Daoy (cell line): ENCODE data around the gene DHRS3. TPM values are rescaled to one million over a fixed set of nuclear protein-coding genes. Genes with fewer than 3 reads are reported as not detected.
A peak's percentile ranks its signal among the peaks of the same experiment; 100 is the strongest.
"Not testable (repeated sequence)": the region's sequence is repeated elsewhere in the genome, so short reads cannot be mapped to it uniquely, and the experiment has no call there.

Experiments used
- DNase-seq: peaks from one replicate; pipeline ENCODE4 v3.0.0-alpha.2; 2015; ENCODE audit warnings: low read depth
- total RNA-seq: library from RNA; depleted of rRNA; stranded (reverse); fragments of >200 nt; shearing (Covaris generic); gene quantifications from 2 replicates; pipeline ENCODE4 v1.2.3, GENCODE V29; 2014

Gene DHRS3
- total RNA-seq, 1 experiment from 2014 or later = 45.8 TPM

DNA sequence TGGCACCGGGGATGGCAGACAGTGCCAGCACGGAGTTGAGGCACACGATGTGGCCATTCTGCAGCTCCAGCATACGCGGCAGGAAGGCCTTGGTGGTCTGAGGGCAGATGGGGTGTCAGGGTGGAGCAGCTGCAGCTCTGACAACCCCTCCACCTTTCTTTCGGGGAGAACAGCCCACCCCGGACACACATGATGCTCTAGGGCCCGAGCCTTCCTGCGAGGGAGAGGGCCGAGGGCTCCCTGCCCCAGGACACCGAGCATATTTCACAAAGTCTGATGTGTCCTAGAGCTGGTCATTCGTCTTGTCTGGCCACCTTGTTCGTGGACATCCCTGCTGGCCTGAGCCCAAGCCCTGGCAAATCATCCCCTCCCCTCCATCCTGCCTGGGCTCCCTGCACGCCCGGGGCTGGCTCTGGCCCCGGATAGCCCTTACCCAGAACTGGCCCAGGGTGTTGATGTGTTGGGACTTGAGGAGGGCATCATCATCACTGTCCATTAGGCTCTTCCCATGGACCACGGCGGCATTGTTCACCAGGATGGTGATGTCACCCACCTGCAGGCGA, 39.1 kb downstream of the DHRS3 start:
- DNase-seq = no peak

DNA sequence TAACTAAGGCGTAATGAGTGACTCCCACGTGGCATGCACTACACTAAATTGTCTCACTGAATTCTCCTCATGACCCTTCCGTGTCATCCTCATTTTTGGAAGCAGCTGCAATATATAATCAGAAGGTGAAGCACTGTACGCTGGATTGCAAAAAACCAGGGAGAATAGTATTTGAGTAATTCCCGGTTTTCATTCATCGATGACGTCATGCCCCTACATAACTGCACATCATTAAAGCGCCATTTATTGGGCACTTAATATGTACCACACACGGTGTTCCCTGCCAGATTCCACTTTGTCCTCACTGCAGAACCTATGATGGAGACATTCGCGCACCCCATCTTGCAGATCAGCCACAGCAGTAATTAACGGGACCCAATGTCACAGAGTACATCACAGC, 41.0 kb downstream of the DHRS3 start:
- DNase-seq = no peak

DNA sequence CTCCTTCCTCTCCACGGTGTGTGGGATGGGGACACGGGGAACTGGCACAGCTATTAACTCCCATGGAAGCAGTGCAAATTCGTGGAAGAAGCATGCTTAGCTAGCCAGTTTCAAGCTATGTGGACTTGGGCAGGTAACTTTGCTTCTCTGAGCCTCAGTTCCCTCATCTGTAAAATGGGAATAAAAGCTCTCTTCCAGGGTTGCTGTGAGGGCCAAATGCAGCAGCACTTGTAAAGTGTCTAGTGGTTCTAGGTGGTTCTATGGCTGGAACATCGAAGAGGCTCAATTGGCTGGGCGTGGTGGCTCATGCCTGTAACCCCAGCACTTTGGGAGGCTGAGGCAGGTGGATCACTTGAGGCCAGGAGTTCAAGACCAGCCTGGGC, 43.3 kb downstream of the DHRS3 start:
- DNase-seq = no peak

DNA sequence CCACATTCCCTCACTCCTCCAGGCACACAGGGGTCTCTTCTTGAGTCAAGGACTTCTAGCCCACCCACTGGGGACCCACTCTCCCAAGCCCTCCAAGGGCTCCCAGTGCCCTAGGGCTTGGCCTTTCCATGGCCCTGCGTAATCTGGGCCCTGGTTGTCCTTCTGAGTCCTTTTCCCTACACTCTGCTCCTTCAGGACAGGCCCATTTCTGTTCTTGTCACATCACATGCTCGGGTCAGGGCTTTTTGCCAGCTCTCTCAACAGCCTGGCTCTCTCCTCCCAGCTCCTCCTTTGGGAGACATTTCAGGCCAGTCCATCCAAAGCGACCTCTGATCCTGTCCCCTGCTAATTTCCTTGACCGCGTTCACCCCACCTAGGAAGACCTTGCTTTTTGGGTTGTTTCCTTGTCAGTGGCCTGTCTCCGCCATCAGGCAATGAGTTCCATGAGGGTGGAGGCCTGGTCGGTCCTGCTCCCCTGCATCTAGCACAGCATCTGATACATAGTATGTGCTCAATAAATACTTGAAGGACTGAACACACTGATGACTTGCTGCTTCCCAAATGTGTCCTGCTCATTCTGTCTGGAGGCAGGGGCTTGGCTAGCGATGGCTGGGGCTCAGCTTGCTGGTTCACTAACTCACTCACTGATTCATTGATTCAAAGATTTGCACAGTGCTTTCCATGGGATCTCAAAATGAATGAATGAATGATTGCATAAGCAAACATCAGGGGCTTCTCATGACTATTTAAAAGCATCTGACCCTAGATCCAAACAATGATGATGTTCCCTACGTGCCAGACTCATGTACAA, 44.8 kb downstream of the DHRS3 start:
- DNase-seq = no peak

DNA sequence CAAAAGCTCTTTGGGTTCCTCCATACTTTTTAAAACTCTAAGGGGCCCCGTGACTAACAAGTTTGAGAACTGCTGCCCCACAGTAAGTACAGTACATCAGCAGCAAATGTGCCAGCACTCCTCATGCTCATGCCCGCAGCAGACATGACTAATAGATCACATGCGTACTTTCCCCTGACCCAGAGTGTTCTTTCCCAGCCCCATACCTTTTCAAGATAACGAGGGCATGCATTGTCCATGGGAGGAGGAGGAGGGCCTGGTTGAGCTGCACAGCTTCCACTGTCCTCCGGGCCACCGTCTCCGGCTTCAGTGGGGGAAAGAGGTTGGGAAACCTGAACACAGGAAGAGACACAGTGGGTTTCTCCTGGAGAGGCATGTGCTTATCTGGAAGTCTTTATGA, 45.5 kb downstream of the DHRS3 start:
- peak; percentile 55 for DNase-seq

DNA sequence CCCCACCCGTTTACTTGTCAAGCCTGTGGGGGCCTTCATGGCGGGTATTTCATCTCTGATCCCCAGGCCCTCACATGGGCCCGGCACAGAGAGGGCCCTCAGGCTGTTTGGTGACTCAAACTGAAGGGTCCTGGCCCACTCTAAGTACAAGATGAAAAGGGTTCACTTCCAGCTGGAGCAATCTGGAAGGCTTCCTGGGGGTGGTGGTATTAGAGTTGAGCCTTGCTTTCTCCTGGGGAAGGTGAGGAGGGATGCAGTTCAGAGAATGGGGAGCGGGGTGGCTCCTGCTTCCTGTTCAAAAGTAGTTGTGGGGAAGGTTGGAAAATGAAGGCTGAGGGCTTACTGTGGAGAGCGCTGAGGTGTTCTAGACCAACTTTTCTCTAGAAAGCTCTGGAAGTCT, 47.7 kb downstream of the DHRS3 start:
- DNase-seq = no peak

DNA sequence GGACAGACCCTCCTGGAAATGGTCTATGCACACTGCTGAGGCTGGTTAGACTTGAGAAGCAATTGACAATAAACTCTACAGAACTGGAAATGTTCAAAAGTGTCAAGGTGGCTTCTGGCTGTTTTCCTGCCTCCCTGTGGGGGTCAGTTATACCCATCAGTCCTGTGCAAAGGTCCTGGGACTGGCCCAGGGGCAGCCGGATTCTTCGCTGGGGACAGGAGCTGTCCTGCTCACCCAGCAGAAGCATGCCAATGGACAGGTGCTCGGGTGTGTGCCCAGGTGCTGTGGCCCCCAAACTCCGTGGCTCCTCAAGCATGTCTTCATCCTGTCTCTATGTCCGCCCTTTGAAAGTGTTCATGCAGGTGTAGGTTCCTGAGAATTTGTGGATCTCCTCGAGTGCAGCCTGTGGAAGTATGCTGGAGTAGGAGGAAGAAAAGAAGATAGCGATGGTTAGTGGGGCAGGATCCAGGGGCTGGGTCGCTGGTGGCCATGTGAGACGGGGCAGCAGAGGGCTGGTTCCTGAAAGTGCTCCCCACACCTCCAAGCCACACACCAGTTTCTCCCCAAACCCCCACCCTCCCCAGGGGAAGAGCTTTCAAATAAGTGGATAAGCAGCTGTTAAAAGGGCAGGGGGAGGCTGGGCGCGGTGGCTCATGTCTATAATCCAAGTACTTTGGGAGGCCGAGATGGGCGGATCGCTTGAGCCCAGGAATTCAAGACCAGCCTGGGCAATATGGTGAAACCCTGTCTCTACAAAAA, 49.8 kb downstream of the DHRS3 start:
- DNase-seq = no peak

DNA sequence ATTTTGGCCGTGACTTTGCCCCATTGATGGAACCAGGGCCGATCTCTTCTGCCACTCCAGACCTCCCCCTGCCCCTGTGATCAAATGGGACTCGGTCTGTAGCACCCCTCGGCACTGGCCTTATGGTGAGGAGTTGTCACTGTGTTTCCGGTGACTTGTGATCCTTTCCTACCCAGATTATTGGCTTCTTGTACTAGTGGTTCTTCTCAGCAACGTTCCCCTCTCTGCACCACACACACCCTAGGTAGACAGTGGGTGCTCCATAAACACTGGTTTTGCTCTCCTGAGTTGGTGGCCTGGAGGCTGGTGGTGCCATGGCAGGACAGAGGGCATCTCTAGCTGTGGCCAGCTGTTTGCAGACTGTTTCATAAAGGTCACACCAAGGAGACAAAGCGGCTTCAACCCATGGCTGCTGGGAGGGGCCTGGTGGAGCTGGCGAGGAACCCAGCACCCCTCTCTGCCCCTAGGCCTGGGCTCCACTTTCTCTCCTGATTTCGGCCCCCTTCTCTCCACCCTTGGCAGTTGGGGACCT, 50.7 kb downstream of the DHRS3 start:
- DNase-seq = no peak

DNA sequence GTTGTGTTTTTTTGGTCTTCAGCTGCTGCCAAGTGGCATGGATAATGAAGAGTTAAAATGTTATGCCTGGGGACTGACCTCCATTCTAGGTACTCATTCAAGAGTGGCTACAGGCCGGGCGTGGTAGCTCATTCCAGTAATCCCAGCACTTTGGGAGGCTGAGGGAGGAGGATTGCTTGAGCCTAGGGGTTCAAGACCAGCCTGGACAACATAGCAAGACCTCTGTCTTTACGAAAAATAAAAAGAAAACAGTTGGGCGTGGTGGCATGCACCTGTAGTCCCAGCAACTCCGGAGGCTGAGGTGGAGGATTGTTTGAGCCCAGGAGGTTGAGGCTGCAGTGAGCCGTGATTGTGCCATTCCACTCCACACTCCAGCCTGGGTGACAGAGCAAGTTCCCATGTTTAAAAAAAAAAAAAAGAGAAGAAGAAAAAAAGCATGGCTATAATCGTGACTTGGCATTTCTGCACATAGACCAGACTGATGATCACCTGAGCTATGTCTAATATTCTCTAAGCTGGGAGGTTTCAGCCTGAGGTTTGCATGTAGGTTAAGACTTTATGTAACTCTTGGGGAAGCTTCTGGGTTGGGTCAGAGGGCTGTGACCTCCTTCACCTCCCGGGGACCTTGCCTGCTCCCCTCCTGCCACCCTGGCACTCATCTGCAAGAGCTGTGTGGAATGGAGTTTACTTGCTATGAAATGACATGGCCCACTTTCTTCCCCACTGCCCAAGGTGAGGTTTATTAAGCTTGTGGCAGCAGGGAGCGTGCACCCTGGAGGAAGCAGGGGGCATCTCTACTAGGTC, 51.3 kb downstream of the DHRS3 start:
- DNase-seq = no peak

DNA sequence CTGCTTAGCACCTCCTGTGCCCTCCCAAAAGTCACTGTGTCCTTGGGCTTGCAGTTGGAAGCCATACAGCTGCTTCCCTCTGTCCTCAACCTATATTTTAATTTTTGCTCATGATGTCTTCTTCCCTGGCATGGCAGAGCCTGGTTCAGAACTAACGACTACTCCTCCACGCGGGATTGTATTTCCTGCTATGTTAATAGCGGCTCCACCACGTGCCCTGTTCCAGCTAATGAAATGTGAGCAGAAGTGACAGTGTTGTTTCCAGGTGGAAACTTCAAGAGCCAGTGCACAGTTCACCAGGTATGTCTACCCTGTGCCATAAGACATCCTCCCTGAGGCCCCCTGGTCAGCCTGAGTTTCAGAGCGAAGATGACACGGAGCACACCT, 52.1 kb downstream of the DHRS3 start:
- DNase-seq = no peak

DNA sequence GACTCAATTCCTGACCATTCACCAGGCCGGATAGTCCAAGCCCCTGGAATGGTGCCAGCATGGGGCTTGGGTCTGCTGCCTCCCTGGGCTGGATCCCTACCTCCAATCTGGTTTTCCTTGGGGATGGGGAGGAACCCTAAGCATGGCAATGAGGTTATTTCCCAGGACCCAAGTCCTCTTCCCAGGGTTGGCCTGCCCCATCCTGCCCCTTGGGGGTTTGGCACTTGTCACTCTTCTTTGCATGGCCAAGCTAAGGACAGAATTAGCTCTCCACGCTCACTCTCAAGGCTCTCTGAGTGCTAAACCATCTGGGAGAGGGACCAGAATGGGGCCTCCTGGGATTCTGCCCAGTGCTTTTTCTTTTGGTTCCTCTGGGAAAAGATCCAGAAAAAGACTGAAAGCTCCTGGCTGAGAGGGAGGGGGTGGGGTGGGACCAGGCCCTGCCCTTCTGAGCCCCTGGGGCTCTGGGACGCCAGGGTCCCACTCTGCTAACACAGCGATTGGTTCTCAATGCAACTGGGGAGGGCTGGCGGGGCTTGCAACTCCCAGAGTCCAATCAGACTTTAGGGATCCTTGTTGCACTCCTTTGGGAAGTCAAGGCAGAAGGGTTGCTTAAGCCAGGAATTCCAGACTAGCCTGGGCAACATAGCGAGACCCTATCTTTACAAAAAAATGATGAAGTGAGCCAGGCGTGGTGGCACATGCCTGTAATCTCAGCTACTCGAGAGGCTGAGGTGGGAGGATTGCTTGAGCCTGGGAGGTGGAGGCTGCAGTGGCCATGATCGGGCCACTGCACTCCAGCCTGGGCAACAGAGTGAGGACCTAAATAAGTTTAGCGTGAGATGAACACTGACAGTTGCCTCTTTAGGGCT, 52.7 kb downstream of the DHRS3 start:
- no peak for DNase-seq

DNA sequence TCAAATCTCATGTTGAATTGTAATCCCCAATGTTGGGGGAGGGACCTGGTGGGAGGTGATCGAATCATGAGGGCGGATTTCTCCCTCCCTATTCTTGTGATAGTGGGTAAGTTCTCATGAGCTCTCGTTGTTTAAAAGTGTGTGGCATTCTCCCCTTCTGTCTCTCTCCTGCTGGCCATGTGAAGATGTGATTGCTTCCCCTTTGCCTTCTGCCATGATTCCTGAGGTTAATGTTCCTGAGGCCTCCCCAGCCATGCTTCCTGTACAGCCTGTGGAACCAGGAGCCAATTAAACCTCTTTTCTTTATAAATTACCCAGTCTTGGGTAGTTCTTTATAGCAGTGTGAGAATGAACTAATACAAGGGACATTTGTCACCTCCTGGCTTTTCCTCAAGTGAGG, 53.8 kb downstream of the DHRS3 start:
- not testable (repeated sequence) for DNase-seq

DNA sequence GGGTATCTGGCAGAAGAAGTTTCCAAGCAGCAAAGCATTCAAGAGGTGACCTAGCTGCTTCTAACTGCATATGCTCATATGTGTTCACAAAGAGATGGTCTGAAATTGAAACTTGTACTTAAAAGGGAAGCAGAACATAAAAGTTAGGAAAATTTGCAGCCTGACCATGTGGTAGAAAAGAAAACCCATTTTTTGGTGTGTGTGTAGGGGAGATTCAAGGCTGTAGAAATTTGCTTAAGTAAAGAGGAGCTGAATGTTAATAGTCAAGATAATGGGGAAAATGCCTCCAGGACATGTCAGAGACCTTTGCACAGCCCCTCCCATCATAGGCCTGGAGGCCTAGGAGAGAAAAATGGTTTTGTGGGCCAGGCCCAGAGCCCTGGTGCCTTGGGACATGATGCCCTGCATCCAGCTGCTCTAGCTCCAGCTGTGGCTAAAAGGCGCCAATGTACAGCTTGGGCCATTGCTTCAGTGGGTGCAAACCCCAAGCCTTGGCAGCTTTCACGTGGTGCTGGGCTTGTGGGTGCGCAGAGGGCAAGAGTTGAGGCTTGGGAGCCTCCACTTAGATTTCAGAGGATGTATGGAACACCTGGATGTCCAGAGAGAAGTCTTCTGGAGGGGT, 54.9 kb downstream of the DHRS3 start:
- DNase-seq = no peak

DNA sequence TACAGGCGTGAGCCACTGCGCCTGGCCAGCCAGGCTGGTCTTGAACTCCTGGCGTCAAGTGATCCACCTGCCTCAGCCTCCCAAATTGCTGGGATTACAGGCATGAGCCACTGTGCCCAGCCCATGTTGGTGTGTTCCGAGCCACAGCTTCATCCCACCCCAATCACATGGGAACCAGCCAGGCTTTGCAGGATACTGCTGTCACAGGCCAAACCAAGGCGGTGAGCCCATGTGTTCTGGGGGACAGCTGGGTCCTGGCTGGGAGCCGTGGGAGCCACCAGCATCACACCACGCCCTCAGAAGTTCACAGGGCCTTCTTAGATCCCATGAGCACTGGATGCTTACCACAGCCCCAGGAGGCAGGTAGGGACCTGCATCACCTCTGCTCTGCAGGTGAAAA, 56.9 kb downstream of the DHRS3 start:
- no peak for DNase-seq

DNA sequence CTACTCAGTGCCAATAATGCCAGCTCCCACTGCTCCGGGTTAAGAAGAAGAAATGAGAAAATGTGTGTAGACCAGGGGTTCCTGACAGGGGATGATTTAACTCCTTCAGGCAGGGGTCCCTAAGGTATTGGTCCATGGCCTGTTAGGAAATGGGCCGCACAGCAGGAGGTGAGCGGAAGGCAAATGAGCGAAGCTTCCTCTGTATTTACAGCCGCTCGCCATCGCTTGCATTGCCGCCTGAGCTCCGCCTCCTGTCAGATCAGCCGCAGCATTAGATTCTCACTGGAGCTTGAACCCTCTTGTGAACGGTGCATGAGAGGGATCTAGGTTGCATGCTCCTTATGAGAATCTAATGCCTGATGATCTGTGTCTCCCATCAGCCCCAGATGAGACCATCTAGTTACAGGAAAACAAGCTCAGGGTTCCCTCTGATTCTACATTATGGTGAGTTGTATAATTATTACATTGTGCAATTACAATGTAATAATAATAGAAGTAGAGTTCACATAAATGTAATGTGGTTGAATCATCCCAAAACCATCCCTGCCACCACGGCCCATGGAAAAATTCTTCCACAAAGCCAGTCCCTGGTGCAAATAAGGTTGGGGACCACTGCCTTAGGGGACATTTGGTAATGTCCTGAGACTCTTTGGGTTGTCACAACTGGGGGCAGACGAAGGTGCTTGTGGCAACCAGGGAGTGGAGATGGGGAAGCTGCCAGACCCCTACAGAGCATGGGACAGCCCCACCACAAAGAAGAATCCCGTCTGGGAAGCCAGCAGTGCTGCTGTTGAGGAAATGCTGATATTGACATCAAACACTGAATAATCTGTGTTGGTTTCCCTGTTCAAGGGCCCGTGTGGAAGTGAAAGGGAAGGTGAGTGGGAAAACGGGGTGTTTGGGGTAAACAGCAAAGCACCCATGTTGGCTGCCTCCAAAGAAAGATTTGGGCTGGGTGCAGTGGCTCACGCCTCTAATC, 60.8 kb downstream of the DHRS3 start:
- DNase-seq = no peak

DNA sequence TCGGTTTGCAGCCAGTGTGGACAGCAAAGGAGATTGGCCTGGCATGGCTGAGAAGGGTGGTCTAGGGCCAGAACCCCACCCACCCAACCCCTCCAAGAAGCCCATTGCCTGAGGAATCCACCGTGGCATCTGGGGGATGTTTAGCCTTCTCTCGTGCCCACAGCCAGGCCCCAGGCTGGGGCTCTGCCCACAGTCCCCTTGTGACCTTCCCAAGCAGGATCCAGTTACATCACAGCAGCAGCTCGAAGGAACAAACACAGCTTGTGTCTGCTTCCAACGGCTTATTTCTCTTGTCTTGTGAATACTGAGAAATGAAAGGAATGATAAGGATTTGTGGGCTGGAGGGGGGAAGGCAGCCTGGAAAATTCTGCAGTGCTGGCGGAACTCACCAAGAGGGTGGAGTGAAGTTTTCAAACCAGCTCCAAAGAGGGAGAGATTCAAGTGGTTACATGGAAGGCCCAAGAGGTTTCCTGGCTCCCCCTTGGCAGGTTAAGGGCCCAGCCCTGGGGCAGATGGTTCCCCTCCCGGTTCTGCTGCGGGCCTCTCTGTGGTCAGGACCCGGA, 61.6 kb downstream of the DHRS3 start:
- DNase-seq = peak; percentile 53

DNA sequence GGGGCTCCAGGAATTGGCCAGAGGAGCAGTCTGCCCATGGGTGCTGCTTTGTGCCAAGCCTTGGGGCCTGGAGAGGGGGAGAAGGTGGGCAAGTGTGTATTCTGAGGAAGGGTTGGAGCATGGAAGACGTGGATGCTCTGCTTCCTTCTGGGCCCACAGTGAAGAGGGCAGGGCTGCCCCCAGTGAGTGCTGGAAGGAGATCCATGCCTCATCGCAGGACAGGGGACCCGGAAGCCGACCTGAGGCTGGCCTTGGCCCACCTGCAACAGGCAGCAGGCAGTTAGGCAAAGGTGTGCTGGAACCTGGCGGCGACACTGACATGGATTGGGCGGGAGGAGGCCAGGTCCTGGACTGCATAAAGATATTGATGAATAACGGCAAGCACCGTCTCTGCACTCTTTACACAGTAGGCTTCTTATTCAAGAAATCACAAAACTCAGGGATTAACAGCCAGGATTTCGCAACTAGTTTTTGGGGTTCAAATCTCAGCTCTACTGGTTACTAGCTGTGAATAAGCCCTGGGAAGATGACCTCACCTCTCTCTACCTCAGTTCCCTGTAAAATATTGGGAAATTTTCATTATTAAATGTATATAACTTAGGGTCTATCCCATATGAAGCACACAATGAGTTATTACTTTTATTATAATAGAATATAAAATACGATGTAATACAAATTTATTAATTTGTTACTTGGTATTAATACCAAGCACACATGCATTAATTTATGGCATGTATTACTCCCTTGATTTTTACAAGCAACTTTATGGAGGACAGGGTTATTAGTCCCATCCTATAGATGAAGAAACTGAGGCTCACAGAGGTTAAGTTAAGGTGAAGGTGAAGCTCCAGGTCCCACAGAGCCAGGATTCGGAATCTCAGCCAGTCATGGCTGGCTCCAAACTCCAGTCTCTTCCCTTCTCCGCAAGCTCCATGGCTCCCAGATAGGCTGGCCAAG, 62.3 kb downstream of the DHRS3 start:
- no peak for DNase-seq
